Tibial nerve (tissue), 3 donors: ENCODE measurements around the gene ZNF518A.

ENCODE experiments used
- CTCF ChIP-seq, 5 experiments: fragments of 200-600 bp in 3 of 5; fragments of 450-650 bp in 2 of 5; sonication (generic) in 3 of 5; IDR thresholded peaks; one replicate each; pipeline ENCODE4 v1.5.1; 2016 to 2019; ENCODE audit warnings: antibody characterized with exemption in 5 of 5, mild to moderate bottlenecking in 3 of 5, moderate library complexity in 2 of 5
- POLR2A ChIP-seq, 2 donors: fragments of 450-650 bp; IDR thresholded peaks; one replicate each; pipeline ENCODE4 v1.6.1; 2017; ENCODE audit warnings: antibody characterized with exemption in 2 of 2, mild to moderate bottlenecking in 2 of 2, moderate library complexity in 2 of 2

DNA sequence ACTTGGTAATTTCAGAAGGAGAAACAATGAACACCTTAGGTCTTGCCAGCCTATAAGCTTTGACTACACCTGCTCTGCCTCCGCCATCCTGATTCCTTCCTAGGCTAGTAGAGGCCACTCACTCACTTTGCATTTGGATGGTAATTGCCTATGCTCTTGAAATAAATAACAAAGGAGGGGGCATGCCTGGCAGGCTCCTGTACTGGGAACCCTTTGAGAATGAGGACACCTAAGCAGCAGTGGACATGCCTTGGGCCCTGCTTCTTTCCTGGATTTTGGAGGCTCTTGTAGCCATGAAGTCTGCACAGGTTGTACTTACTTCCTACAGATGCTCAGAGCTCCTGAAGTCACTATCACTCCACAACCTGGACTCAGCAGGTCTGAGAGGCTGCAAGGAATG is 75.5 kb downstream of the ZNF518A start:
- no peak for TF ChIP-seq CTCF (IDR thresholded peaks at IDR 0.05)
- no peak for TF ChIP-seq POLR2A (IDR thresholded peaks at IDR 0.05)
